ENCODE measurements around the gene ELF3.
"Not testable (repeated sequence)": the region's sequence is repeated elsewhere in the genome, so short reads cannot be mapped to it uniquely, and the experiment has no call there.

ELF3 gene

DNA sequence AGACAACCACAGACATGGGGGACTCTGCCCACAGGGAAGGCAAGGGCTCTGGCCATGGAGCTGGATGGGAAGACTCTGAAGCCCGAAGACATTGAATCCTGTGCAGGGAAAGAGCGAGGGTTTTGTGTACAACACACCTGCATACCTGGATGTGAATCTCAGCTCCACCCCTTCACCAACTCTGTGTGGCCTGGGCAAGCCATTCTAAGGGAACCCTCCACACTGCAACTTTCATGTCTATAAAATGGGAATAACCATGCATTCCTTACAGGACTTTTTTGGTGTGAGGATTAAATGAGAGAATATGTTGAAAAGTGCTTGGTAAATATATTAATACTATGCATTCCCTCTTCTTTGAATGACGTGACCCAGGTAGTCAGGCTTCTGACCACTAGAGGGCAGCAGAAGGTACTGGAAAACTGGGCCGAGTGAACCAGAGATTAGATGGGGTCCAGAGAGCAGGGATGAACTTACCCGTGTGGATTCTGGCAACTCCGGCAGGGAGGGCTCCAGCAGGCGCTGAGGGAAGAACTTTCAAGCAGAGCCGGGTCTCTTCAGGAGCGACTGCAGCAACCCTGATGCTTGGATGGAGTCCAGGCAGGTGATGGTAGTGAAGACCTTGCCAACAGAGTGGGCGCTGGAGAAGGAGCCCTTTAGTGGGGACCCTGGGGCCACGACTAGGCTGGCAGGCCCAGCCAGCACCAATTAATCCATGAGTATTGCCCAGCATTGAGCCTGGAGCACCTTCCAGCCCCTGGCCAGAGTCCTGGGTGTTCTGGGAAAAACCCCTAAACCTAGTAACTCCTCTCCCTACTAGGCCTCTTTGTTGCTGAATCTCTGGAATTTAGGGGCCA is 834 bp upstream of the ELF3 start:
- peak; percentile 81 for DNase-seq

DNA sequence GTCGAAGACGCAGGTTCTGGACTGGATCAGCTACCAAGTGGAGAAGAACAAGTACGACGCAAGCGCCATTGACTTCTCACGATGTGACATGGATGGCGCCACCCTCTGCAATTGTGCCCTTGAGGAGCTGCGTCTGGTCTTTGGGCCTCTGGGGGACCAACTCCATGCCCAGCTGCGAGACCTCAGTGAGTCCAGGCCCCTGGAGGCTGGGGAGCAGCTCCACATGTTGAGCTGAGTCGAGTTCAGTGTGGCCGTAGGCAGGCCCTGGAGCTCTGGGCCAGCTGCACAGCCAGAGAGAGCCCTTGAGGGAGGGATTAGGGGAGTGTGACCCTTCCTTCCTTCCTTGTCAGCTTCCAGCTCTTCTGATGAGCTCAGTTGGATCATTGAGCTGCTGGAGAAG is 1.6 kb downstream of the ELF3 start:
- no peak for DNase-seq

DNA sequence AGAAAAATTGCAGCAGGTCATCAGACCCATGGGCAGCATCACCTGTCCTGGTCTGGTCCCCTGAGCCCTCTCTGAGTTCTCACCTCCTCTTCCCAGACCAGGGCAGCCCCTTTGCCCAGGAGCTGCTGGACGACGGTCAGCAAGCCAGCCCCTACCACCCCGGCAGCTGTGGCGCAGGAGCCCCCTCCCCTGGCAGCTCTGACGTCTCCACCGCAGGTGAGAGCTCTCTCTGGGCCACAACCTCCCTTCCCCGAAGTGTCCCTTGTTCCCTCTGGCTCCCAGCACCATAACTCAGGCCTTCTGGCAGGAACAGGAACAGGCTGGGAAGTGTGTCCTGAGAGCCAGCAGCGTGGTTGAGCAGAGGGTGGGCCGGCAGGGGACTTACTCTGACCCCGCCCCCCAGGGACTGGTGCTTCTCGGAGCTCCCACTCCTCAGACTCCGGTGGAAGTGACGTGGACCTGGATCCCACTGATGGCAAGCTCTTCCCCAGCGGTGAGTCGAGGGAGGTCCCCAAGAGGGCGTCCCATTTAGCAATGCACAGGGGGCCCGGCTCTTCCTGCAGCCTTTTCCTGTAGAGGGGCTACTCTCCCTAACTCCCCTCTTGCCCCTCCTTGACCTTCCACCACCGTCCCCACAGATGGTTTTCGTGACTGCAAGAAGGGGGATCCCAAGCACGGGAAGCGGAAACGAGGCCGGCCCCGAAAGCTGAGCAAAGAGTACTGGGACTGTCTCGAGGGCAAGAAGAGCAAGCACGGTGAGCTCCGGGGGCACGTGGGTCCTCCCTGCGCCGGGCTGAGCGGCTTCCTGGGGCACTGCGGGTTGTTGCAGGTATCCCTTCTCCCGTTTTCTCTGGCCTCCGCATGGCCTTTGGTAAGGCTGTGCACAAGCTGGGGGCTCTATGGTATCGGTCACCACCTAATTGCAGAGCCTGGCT is 2.4 kb downstream of the ELF3 start:
- no peak for DNase-seq

GRCh38 chr1:202013603-202014002 is 3.2 kb downstream of the ELF3 start:
- no peak for DNase-seq

DNA sequence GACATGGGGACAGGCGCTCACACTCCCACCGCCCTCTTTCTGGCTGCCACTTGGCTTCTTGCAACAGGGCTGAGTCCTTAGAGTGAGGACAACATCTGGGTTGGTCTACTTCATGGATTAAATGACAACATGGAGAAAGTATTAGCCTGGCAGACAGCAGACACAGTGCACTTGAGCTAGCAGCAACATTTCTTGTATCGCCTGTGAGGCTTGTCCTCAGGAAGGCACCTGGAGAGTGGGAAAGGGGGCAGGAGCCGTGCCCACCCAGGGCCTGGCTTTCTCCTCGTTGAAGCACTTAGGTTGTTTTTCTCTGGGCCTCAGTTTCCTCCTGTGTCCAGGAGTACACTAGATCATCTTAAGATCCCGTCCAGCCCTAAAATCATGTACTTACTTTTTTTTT is 3.7 kb downstream of the ELF3 start:
- no peak for DNase-seq

DNA sequence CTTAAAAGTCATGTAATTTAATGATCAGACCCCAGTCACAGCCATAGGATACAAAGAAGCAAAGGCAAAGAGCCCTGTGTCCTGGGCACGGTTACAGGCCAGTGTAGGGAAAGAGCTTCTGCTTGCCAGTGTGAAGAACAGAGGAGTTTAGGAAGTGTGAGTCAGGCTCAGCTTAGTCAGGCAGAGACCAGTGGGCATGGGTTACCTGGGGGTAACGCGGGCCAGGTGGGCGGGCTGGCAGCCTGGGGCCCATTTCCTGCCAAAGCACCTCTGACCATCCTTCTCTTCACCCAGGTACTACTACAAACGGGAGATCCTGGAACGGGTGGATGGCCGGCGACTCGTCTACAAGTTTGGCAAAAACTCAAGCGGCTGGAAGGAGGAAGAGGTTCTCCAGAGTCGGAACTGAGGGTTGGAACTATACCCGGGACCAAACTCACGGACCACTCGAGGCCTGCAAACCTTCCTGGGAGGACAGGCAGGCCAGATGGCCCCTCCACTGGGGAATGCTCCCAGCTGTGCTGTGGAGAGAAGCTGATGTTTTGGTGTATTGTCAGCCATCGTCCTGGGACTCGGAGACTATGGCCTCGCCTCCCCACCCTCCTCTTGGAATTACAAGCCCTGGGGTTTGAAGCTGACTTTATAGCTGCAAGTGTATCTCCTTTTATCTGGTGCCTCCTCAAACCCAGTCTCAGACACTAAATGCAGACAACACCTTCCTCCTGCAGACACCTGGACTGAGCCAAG is 4.7 kb downstream of the ELF3 start:
- DNase-seq = no peak

GRCh38 chr1:202015662-202015937 is 5.2 kb downstream of the ELF3 start:
- DNase-seq = no peak

DNA sequence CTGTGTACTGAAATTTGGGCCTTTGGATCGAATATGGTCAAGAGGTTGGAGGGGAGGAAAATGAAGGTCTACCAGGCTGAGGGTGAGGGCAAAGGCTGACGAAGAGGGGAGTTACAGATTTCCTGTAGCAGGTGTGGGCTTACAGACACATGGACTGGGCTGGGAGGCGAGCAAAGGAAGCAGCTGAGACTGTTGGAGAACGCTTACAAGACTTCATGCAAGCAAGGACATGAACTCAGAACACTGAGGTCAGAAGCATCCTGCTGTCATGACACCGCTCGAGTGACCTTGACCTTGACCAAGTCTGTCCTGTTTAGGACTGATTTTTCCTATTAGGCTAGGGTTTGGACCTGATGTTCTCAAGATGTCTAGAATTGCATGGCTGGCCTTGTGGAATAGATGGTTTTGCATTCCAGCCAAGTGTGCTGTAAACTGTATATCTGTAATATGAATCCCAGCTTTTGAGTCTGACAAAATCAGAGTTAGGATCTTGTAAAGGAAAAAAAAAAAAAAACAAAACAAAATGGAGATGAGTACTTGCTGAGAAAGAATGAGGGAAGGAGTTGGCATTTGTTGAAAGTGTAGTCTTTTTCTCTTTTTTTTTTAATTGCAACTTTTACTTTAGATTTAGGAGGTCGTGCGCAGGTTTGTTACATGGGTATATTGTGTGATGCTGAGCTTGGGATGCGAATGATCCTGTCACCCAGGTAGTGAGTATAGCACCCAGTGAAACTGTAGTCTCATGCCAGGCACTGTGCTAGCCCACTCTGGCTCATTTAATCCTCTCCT is 5.8 kb downstream of the ELF3 start:
- DNase-seq = no peak

DNA sequence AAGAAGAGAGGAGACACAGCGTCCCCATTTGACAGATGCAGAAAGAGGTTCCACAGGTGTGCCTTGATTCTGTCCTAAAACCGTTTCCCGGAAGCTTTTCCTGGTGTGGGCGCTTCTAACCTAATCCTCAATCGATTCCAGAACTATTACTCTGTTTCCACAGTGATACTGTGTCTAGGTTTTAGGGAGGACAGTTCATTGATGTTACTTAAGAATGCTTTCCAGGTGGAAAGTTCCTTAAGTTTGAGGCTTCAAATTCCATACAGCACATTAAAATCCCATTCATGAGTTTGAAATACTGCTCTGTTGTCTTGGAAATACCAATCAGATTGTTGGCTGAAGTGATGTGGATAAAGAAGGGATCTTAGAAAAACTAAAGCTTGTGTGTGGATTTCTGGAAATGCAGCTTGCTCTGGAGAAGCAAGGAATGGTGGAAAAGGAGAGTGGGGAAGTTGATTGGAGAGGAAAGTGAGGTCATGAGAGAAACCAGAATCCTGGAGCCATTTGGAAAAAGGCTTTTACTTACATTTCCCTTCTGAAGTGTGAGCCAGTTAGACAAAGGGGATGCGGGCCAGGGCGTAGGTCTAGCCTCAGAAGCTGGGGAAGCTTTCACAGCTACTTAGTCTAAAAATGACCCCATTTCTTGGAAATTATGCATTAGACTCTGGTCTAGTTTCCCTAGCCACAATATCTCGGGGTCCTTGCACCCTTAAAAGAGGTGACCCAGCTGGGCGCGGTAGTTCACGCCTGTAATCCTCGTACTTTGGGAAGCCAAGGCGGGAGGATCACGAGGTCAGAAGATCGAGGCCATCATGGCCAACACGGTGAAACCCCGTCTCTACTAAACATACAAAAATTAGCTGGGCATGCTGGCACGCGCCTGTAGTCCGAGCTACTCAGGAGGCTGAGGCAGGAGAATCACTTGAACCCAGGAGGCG is 6.7 kb downstream of the ELF3 start:
- no peak for DNase-seq

GRCh38 chr1:202017749-202018467 is 7.5 kb downstream of the ELF3 start:
- no peak for DNase-seq

GRCh38 chr1:202018468-202019234 is 8.3 kb downstream of the ELF3 start:
- peak; percentile 45 for DNase-seq

DNA sequence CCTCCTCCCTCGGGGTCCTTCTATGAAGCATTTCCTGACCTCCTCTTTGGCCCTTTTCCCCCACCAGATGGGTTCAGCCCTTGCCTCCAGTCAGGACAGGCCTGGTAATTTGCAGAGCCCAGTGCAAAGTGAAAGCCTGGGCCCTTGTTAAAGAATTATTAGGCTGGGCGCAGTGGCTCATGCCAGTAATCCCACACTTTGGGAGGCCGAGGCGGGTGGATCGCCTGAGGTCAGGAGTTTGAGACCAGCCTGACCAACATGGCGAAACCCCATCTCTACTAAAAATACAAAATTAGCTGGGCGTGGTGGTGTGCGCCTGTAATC is 8.8 kb downstream of the ELF3 start:
- DNase-seq = not testable (repeated sequence)

- no peak for DNase-seq
Measured at GRCh38 chr1:202023001-202023433, 12.6 kb downstream of the ELF3 start.

- DNase-seq = peak; percentile 55
Measured at GRCh38 chr1:202029171-202029665, 18.8 kb downstream of the ELF3 start.

GRCh38 chr1:202029727-202030126 is 19.3 kb downstream of the ELF3 start:
- no peak for DNase-seq

DNA sequence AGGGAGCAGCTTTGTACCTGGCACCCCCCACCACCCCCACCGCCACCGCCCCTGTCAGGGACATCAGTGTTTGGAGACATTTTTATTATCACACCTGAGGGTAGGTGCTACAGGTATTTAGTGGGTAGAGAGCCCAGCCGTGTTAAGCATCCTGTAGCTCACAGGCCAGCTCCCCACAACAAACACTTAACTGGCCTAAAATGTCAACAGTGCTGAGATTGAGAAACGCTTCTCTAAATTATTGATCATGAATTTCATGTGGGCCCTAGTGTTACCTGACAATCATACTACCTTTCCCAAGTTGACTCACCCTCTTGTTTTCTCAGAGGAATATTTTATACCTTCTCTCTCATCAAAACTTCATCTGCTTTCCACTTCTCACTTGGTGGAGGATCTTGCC is 21.4 kb downstream of the ELF3 start:
- no peak for DNase-seq

- DNase-seq = no peak
Measured at GRCh38 chr1:202034149-202034682, 23.8 kb downstream of the ELF3 start.

GRCh38 chr1:202034683-202035462 is 24.5 kb downstream of the ELF3 start:
- DNase-seq = no peak
